ENCODE measurements around the gene NDUFB7. TPM values are rescaled to one million over a fixed set of nuclear protein-coding genes. Genes with fewer than 3 reads are reported as not detected.
"Not testable (repeated sequence)": the region's sequence is repeated elsewhere in the genome, so short reads cannot be mapped to it uniquely, and the experiment has no call there.

NDUFB7 gene
- total RNA-seq, 1 donor from 2014 or later, result 128 TPM

DNA sequence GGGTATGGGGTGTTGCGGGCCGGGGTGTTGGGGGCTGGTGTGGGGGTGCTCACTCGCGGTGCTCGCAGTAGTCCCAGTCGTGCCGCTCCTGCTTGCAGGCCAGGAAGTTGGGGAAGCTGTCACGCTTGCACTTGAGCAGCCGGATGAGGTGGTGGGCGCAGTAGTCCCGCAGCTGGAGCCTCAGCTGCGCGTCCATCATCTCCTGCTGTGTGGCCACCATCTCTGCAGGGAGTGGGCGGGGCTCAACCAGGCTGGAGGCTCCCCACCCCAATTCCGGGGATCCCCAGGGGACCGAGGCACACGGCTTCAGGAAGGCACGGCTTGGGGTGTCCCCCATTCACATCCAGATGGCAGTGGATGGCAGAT lies 5.2 kb downstream of the NDUFB7 start:
- Mint-ChIP-seq H3K4me1 (peaks cover 7% of the 10 kb centered on the region), H3K36me3 (ENCODE audit: low read depth) (peaks cover 5% of the 10 kb centered on the region), H3K27ac (ENCODE audit: unreplicated experiment) (no peak overlapping the region), H3K4me3 (no peak overlapping the region), H3K27me3 (ENCODE audit: low read depth) (no peaks in the 10 kb centered on the region), H3K9me3 (no peaks in the 10 kb centered on the region)
- no peak for DNase-seq (ENCODE audit: low read depth, low spot score)
- TF ChIP-seq, protein P1, sequence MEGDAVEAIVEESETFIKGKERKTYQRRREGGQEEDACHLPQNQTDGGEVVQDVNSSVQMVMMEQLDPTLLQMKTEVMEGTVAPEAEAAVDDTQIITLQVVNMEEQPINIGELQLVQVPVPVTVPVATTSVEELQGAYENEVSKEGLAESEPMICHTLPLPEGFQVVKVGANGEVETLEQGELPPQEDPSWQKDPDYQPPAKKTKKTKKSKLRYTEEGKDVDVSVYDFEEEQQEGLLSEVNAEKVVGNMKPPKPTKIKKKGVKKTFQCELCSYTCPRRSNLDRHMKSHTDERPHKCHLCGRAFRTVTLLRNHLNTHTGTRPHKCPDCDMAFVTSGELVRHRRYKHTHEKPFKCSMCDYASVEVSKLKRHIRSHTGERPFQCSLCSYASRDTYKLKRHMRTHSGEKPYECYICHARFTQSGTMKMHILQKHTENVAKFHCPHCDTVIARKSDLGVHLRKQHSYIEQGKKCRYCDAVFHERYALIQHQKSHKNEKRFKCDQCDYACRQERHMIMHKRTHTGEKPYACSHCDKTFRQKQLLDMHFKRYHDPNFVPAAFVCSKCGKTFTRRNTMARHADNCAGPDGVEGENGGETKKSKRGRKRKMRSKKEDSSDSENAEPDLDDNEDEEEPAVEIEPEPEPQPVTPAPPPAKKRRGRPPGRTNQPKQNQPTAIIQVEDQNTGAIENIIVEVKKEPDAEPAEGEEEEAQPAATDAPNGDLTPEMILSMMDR (conservative IDR thresholded peaks at IDR 0.05), result no peak

DNA sequence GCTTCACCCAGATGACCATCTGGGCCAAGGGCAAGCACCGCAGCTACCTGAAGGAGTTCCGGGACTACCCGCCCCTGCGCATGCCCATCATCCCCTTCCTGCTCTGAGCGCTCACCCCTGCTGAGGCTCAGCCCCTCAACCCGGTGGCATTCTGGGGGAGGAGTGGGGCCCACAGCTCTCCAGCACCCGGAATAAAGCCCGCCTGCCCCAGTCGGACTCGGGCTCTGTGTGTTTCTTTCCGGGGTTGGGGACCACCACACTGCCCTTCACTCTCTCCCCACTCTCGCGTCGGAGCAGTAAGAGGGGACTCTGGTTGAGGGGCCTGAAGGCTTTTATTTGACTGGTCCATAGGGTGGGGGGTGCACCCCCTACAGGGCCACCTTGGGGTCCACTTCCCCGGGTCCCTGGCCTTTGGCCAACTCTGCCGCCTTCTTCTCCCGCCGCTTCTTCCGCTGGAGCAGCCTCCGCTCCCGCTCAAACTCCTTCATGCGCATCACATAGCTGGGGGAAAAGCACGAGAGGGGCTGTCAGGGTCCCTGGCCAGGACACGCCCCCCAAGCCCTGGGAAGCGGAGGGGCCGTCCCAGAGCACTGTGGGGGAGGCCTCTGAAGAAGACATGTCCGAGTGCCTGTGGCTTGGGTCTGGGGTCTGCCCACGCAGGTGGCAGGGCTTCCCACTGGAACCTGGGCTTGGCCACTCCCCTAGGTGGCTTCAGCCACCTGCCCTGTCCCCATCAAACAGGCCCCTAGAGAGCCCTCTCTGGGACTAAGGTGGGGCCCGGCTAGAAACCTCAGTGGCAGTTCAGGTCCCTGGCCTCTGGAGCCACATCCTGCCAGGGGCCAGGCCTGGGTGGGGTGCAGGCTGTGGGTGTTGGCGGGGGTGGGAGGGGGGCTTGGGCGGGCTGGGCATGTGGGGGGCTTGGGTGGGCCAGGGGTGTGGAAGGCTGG lies 5.8 kb downstream of the NDUFB7 start:
- Mint-ChIP-seq H3K36me3 (ENCODE audit: low read depth) (peaks cover 5% of the 10 kb centered on the region), H3K27me3 (ENCODE audit: low read depth) (no peaks in the 10 kb centered on the region), H3K27ac (ENCODE audit: unreplicated experiment) (no peak overlapping the region), H3K9me3 (no peaks in the 10 kb centered on the region), H3K4me1 (peaks cover 5% of the 10 kb centered on the region), H3K4me3 (no peak overlapping the region)
- TF ChIP-seq, protein P1 (conservative IDR thresholded peaks at IDR 0.05), result no peak
- DNase-seq (ENCODE audit: low read depth, low spot score), result no peak

DNA sequence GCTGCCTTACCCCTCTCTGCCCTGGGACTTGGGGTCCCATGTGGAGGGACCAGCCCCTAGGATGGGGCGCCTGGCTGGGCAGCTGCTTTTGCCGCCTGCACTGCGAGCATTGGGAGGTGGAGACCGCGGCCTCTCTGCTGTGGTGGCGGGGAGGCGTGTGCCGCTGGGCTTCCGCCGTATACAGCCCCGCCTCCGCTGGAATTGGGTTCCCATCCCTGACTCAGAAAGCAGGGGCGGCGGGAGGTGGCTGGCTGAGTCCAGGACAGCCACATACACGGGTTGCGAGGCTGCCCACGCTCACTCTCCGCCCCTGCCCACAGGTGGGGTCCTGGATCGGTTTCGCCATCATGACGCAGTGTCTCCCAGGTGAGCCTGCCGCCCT lies 6.6 kb downstream of the NDUFB7 start:
- H3K27ac Mint-ChIP-seq (ENCODE audit: unreplicated experiment), result no peak overlapping the region
- no peaks in the 10 kb centered on the region for H3K9me3 Mint-ChIP-seq
- H3K4me3 Mint-ChIP-seq, result no peak overlapping the region
- peaks cover 9% of the 10 kb centered on the region for H3K4me1 Mint-ChIP-seq
- DNase-seq (ENCODE audit: low read depth, low spot score), result no peak
- TF ChIP-seq, protein P1 (conservative IDR thresholded peaks at IDR 0.05), result no peak
- no peaks in the 10 kb centered on the region for H3K27me3 Mint-ChIP-seq (ENCODE audit: low read depth)
- H3K36me3 Mint-ChIP-seq (ENCODE audit: low read depth), result peaks cover 5% of the 10 kb centered on the region

DNA sequence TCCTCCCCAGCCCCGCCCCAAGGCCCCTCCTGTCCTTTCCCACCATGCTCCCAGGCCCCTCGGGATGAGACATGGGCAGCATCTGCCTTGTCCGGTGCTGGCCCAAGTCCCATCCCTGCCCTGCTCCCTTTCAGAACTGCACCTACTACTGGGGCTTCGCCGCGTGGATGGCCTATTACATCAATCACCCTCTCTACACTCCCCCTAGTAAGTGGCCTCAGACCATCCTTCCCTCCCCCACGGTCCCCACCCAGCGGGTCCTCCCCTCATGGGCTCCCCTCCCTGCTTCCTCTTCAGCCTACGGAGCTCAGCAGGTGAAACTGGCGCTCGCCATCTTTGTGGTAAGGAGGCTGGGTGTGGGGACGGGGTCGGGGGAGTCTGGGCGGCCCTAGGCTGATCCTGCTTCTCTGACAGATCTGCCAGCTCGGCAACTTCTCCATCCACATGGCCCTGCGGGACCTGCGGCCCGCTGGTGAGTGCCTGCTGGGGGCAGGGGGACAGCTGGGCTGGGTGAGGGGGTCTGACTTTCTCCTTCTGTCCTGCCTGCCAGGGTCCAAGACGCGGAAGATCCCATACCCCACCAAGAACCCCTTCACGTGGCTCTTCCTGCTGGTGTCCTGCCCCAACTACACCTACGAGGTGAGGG lies 7.1 kb downstream of the NDUFB7 start:
- H3K27me3 Mint-ChIP-seq (ENCODE audit: low read depth); H3K36me3 Mint-ChIP-seq (ENCODE audit: low read depth); H3K4me3 Mint-ChIP-seq; H3K27ac Mint-ChIP-seq (ENCODE audit: unreplicated experiment); DNase-seq (ENCODE audit: low read depth, low spot score); H3K9me3 Mint-ChIP-seq: not testable (repeated sequence)
- H3K4me1 Mint-ChIP-seq, result peaks cover 10% of the 10 kb centered on the region

DNA sequence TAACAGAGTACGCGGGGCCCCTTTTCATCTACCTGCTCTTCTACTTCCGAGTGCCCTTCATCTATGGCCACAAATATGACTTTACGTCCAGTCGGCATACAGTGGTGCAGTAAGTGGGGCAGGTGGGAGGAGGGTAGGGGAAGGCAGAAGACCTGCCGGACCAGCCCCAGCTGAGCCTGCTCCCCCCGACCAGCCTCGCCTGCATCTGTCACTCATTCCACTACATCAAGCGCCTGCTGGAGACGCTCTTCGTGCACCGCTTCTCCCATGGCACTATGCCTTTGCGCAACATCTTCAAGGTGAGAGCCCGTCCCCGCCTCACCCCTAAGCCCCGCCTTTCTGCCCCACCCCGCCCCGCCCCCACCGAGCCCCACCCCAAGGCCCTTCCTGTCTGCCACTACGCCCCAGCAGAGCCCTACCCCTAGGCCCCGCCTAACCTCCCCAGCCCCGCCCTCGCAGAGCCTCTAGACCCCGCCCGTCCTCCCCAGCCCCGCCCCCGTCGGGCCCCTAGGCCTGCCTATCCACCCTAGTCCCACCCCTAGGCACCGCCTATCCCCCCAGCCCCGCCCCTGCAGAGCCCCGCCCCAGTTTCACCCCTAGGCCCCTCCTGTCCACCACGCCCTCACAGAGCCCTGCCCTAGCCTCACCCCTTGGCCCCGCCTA lies 7.7 kb downstream of the NDUFB7 start:
- H3K4me3 Mint-ChIP-seq, result no peak overlapping the region
- H3K4me1 Mint-ChIP-seq, result peaks cover 5% of the 10 kb centered on the region
- H3K9me3 Mint-ChIP-seq, result no peaks in the 10 kb centered on the region
- H3K27me3 Mint-ChIP-seq (ENCODE audit: low read depth), result no peaks in the 10 kb centered on the region
- TF ChIP-seq, protein P1 (conservative IDR thresholded peaks at IDR 0.05), result no peak
- H3K27ac Mint-ChIP-seq (ENCODE audit: unreplicated experiment), result no peak overlapping the region
- peaks cover 5% of the 10 kb centered on the region for H3K36me3 Mint-ChIP-seq (ENCODE audit: low read depth)
- no peak for DNase-seq (ENCODE audit: low read depth, low spot score)

All from neural crest cell (in vitro differentiated cells).